Measurements from ENCODE around the gene COP1. TPM values are rescaled to one million over a fixed set of nuclear protein-coding genes. Genes with fewer than 3 reads are reported as not detected.

COP1 gene
- total and polyA plus RNA-seq, 2 donors (not counting 3 experiments of a cell fraction or from before 2014, with no cell fraction given), result 16.5 to 40.9 TPM

DNA sequence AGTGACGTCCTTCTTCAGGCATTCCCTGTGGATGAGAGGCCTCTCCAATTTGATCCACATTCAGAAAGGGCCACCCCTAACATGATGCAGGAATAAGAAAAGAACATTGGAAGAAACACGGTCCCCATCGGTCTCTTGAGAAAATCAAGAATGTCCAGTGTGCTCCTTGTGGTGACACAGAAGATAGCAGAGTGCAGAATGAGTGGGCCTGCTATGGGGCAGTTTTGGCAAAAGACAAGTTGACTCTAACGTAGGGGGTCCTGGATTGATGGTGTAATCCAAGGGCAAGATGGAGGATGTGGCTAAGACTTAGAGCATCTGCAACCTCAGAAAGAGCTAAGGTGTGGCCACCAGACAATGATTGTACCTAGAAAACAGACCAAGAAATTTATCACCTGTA is 45.1 kb upstream of the COP1 start:
- Histone ChIP-seq H3K9ac (replicated peaks; ENCODE audit: extremely low read depth, insufficient read depth, low read length) (no peak overlapping the region), H3K27ac (ENCODE audit: insufficient read depth, low read depth, low read length) (no peak overlapping the region), H4K20me1 (replicated peaks; ENCODE audit: control insufficient read depth, extremely low read depth, insufficient read depth, low read length) (no peaks in the 10 kb centered on the region), H3K4me1 (ENCODE audit: control insufficient read depth, extremely low read depth, insufficient read depth, low read length) (no peaks in the 10 kb centered on the region), H3K36me3 (ENCODE audit: control insufficient read depth in 2 of 2, extremely low read depth in 1 of 2, insufficient read depth in 2 of 2, low read length in 2 of 2) (no peaks in the 10 kb centered on the region), H3K4me2 (ENCODE audit: insufficient read depth, low read length) (no peak overlapping the region), H3K79me2 (ENCODE audit: control insufficient read depth, insufficient read depth, low read length) (no peaks in the 10 kb centered on the region), H3K27me3 (ENCODE audit: control insufficient read depth in 2 of 2, insufficient read depth in 2 of 2, low read length in 2 of 2) (no peaks in the 10 kb centered on the region), H2AFZ (ENCODE audit: low read depth, low read length) (no peak overlapping the region), H3K4me3 (replicated peaks in 1 of 3; ENCODE audit: insufficient read depth in 1 of 3, low read depth in 1 of 3, low read length in 3 of 3) (no peak overlapping the region), H3K9me1 (replicated peaks; ENCODE audit: control insufficient read depth, extremely low read depth, insufficient read depth, low read length) (no peaks in the 10 kb centered on the region), H3K9me3 (replicated peaks; ENCODE audit: control insufficient read depth, insufficient read depth, low read length) (no peaks in the 10 kb centered on the region)
- intact Hi-C loops (cut with micrococcal nuclease) (no loop called here), dilution Hi-C loops (cut with MboI; ENCODE audit: extremely low pct_ligation_motif_present, low sequenced_read_pairs) (no loop called here)
- TF ChIP-seq, protein P1, sequence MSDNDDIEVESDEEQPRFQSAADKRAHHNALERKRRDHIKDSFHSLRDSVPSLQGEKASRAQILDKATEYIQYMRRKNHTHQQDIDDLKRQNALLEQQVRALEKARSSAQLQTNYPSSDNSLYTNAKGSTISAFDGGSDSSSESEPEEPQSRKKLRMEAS (IDR thresholded peaks at IDR 0.05; ENCODE audit: insufficient read depth, insufficient read length), result no peak
- no peak for TF ChIP-seq EZH2 (IDR thresholded peaks at IDR 0.05; ENCODE audit: borderline replicate concordance, low read depth, low read length, severe bottlenecking)
- no peak for TF ChIP-seq FOS (IDR thresholded peaks at IDR 0.05; ENCODE audit: borderline replicate concordance, insufficient read depth, low read length)
- TF ChIP-seq MYC (IDR thresholded peaks at IDR 0.05; ENCODE audit: low read depth, low read length), result no peak
- TF ChIP-seq POLR2AphosphoS5 (IDR thresholded peaks at IDR 0.05; ENCODE audit: insufficient read depth, low read depth, low read length), result no peak
- TF ChIP-seq CTCF (IDR thresholded peaks at IDR 0.05; ENCODE audit: extremely low read depth in 1 of 2, insufficient read depth in 1 of 2, low read depth in 1 of 2, low read length in 2 of 2), result no peak
- TF ChIP-seq POLR2A (IDR thresholded peaks at IDR 0.05; ENCODE audit: low read depth, low read length), result no peak
- no peak for TF ChIP-seq GATA2 (IDR thresholded peaks at IDR 0.05; ENCODE audit: insufficient read depth, insufficient read length, low read depth, low read length)
- TF ChIP-seq JUN (IDR thresholded peaks at IDR 0.05; ENCODE audit: borderline replicate concordance, insufficient read depth, insufficient read length, low read depth), result no peak
- no TSS peak for BruUV-seq (replicated peaks)
- ChIA-PET CTCF (no interaction called here), POLR2A (no interaction called here)
- FAIRE-seq (no peak), DNase-seq (ENCODE audit: low read depth, low spot score) (no peak)

Measured in endothelial cell of umbilical vein (primary cell).